Myocyte (in vitro differentiated cells): Measurements from ENCODE around the gene TEX22. TPM values are rescaled to one million over a fixed set of nuclear protein-coding genes. Genes with fewer than 3 reads are reported as not detected.

Source experiments
- DNase-seq: peaks from one replicate; pipeline ENCODE4 v3.0.0-alpha.2; 2012; ENCODE audit warnings: low read depth
- total RNA-seq: library from RNA; depleted of rRNA; stranded (reverse); fragments of >200 nt; gene quantifications from 2 replicates; pipeline ENCODE4 v1.2.3, GENCODE V29; 2014

The TEX22 gene
- total RNA-seq, 1 donor from 2014 or later, result 0.32 TPM

- DNase-seq, result no peak
These were observed 38.8 kb downstream of the TEX22 start for GRCh38 chr14:105436891-105437722.

GRCh38 chr14:105437723-105438500, 39.6 kb downstream of the TEX22 start:
- DNase-seq, result no peak

GRCh38 chr14:105439179-105439578, 40.8 kb downstream of the TEX22 start:
- no peak for DNase-seq

GRCh38 chr14:105439710-105440553, 41.6 kb downstream of the TEX22 start:
- DNase-seq, result peak; percentile 69

- no peak for DNase-seq
These were observed 42.2 kb downstream of the TEX22 start for GRCh38 chr14:105440554-105440900.

- no peak for DNase-seq
These were observed 42.7 kb downstream of the TEX22 start for GRCh38 chr14:105440992-105441391.

- DNase-seq, result no peak
These were observed 43.8 kb downstream of the TEX22 start for GRCh38 chr14:105442125-105442524.

- DNase-seq, result no peak
These were observed 44.5 kb downstream of the TEX22 start for GRCh38 chr14:105442834-105443233.

GRCh38 chr14:105444859-105445258, 46.5 kb downstream of the TEX22 start:
- no peak for DNase-seq

- DNase-seq, result no peak
These were observed 47.0 kb downstream of the TEX22 start for GRCh38 chr14:105445290-105445689.

GRCh38 chr14:105445901-105446845, 47.8 kb downstream of the TEX22 start:
- no peak for DNase-seq

- no peak for DNase-seq
These were observed 48.6 kb downstream of the TEX22 start for GRCh38 chr14:105446971-105447370.

GRCh38 chr14:105447651-105448640, 49.6 kb downstream of the TEX22 start:
- peak; percentile 74 for DNase-seq

GRCh38 chr14:105448706-105449111, 50.4 kb downstream of the TEX22 start:
- peak; percentile 60 for DNase-seq

GRCh38 chr14:105449276-105450122, 51.2 kb downstream of the TEX22 start:
- no peak for DNase-seq

GRCh38 chr14:105450123-105450505, 51.8 kb downstream of the TEX22 start:
- no peak for DNase-seq

GRCh38 chr14:105450864-105451720, 52.8 kb downstream of the TEX22 start:
- peak; percentile 94 for DNase-seq
